IMR-90 (cell line): ENCODE results near the gene DHDH.

Experiments used
- BHLHE40 ChIP-seq: fragments of 150-350 bp; IDR thresholded peaks from 2 replicates; pipeline ENCODE4 v1.6.1; 2016; ENCODE audit warnings: mild to moderate bottlenecking, low read depth, low read length
- CEBPB ChIP-seq: IDR thresholded peaks from 2 replicates; pipeline ENCODE4 v1.6.1; 2012; ENCODE audit warnings: low read depth, low read length, improper control_type of control experiment
- FOS ChIP-seq: fragments of 150-350 bp; IDR thresholded peaks from 2 replicates; pipeline ENCODE4 v1.6.1; 2016; ENCODE audit warnings: low read depth, low read length
- MAFK ChIP-seq: IDR thresholded peaks from 2 replicates; pipeline ENCODE4 v1.6.1; 2012; ENCODE audit warnings: low read depth, low read length, improper control_type of control experiment
- MAZ ChIP-seq: IDR thresholded peaks from 2 replicates; pipeline ENCODE4 v1.6.1; 2012; ENCODE audit warnings: low read depth, mild to moderate bottlenecking, low read length, improper control_type of control experiment, moderate library complexity, borderline replicate concordance
- MXI1 ChIP-seq: IDR thresholded peaks from 2 replicates; pipeline ENCODE4 v1.6.1; 2012; ENCODE audit warnings: low read depth, mild to moderate bottlenecking, low read length, moderate library complexity, borderline replicate concordance
- POLR2A ChIP-seq: IDR thresholded peaks from 2 replicates; pipeline ENCODE4 v1.6.1; 2012; ENCODE audit warnings: mild to moderate bottlenecking, low read depth, low read length
- RAD21 ChIP-seq: IDR thresholded peaks from 2 replicates; pipeline ENCODE4 v1.6.1; 2012; ENCODE audit warnings: low read length, improper control_type of control experiment
- RFX5 ChIP-seq: IDR thresholded peaks from 2 replicates; pipeline ENCODE4 v1.8.0; 2012; ENCODE audit warnings: low read depth, mild to moderate bottlenecking, low read length, moderate library complexity
- SMC3 ChIP-seq: fragments of 150-350 bp; IDR thresholded peaks from 2 replicates; pipeline ENCODE4 v1.6.1; 2016; ENCODE audit warnings: low read depth, mild to moderate bottlenecking, antibody characterized with exemption, low read length, moderate library complexity
- TF ChIP-seq, protein P1 (sequence below): conservative IDR thresholded peaks from 2 replicates; pipeline ENCODE4 v1.5.1; 2012; ENCODE audit warnings: mild to moderate bottlenecking, low read depth, low read length, improper control_type of control experiment
- TF ChIP-seq, protein P2 (sequence below): fragments of 150-350 bp; IDR thresholded peaks from 2 replicates; pipeline ENCODE4 v1.6.1; 2016; ENCODE audit warnings: low read depth, mild to moderate bottlenecking, low read length, moderate library complexity, borderline replicate concordance
- TF ChIP-seq, protein P3 (sequence below): fragments of 150-350 bp; IDR thresholded peaks from 2 replicates; pipeline ENCODE4 v1.6.1; 2017; ENCODE audit warnings: mild to moderate bottlenecking, antibody characterized with exemption, low read length, low read depth

DNA sequence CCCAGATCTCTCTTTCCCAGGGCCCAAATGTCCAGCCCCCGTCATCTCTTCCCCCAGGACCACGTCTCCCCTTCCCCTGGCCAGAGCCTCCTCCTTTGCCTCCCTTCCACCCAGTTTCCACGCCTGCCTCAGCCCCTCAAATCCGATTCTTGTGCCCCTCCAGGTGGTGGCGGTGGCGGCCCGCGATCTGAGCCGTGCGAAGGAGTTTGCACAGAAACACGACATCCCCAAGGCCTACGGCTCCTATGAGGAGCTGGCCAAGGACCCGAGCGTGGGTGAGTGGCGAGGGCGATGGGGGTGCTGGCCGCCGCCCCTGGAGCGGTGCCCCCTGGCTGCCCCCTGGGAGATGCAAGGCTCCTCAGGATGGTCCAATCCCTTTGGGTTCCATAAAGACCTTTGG, 1.3 kb downstream of the DHDH start:
- TF ChIP-seq MAZ, result no peak
- TF ChIP-seq, protein P1, sequence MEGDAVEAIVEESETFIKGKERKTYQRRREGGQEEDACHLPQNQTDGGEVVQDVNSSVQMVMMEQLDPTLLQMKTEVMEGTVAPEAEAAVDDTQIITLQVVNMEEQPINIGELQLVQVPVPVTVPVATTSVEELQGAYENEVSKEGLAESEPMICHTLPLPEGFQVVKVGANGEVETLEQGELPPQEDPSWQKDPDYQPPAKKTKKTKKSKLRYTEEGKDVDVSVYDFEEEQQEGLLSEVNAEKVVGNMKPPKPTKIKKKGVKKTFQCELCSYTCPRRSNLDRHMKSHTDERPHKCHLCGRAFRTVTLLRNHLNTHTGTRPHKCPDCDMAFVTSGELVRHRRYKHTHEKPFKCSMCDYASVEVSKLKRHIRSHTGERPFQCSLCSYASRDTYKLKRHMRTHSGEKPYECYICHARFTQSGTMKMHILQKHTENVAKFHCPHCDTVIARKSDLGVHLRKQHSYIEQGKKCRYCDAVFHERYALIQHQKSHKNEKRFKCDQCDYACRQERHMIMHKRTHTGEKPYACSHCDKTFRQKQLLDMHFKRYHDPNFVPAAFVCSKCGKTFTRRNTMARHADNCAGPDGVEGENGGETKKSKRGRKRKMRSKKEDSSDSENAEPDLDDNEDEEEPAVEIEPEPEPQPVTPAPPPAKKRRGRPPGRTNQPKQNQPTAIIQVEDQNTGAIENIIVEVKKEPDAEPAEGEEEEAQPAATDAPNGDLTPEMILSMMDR, result no peak
- TF ChIP-seq POLR2A, result no peak
- no peak for TF ChIP-seq SMC3
- TF ChIP-seq RFX5, result no peak
- no peak for TF ChIP-seq RAD21
- TF ChIP-seq CEBPB, result no peak
- TF ChIP-seq FOS, result no peak
- no peak for TF ChIP-seq MXI1
- TF ChIP-seq, protein P2, sequence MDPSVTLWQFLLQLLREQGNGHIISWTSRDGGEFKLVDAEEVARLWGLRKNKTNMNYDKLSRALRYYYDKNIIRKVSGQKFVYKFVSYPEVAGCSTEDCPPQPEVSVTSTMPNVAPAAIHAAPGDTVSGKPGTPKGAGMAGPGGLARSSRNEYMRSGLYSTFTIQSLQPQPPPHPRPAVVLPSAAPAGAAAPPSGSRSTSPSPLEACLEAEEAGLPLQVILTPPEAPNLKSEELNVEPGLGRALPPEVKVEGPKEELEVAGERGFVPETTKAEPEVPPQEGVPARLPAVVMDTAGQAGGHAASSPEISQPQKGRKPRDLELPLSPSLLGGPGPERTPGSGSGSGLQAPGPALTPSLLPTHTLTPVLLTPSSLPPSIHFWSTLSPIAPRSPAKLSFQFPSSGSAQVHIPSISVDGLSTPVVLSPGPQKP, result no peak
- no peak for TF ChIP-seq BHLHE40
- TF ChIP-seq, protein P3, sequence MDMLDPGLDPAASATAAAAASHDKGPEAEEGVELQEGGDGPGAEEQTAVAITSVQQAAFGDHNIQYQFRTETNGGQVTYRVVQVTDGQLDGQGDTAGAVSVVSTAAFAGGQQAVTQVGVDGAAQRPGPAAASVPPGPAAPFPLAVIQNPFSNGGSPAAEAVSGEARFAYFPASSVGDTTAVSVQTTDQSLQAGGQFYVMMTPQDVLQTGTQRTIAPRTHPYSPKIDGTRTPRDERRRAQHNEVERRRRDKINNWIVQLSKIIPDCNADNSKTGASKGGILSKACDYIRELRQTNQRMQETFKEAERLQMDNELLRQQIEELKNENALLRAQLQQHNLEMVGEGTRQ, result no peak
- TF ChIP-seq MAFK, result no peak
